A673 (cell line): ENCODE measurements around the gene FAM114A1.

ENCODE experiments used
- CTCF ChIP-seq: fragments of 300-800, 200-600 bp; sonication (generic); conservative IDR thresholded peaks from 2 replicates; pipeline ENCODE4 v1.5.1; 2017; ENCODE audit warnings: low read depth, mild to moderate bottlenecking, antibody characterized with exemption, low read length, moderate library complexity, mixed read lengths
- EZH2 ChIP-seq: fragments of 200-600 bp; sonication (generic); IDR thresholded peaks from 2 replicates; pipeline ENCODE4 v1.6.1; 2017; ENCODE audit warnings: borderline replicate concordance, low read depth, mild to moderate bottlenecking, mixed read lengths, antibody characterized with exemption, low read length; ENCODE audit not compliant: poor library complexity, severe bottlenecking

DNA sequence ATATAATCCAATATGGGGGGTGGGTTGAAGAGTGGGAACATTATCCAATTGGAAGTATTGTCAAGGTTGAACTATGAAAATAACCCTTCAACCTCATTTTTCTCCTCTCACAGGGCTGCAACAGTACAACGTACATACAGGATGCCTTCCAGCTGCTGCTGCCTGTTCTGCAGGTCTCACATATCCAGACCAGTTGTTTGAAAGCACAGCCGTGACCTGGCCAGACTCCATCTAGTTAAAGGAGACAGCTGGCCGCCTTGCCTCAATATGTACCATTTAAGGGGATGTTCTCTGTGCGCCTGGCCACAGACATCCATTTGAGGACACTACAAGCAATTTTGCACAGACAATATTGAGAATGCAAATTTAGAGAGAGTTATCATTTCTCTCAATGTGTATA, 75.7 kb downstream of the FAM114A1 start:
- TF ChIP-seq EZH2 = no peak
- no peak for TF ChIP-seq CTCF
